HCT116 (cell line): ENCODE results near the gene CNKSR3.

Source experiments
- EZH2phosphoT487 ChIP-seq: fragments of 200-600 bp; IDR thresholded peaks from 2 replicates; pipeline ENCODE4 v1.6.1; 2018; ENCODE audit warnings: antibody characterized with exemption, borderline replicate concordance
- TF ChIP-seq, protein P1 (sequence below), 3 experiments: fragments of 200-600 bp in 1 of 3; sonication (generic) in 1 of 3; IDR thresholded peaks in 2 of 3; conservative IDR thresholded peaks in 1 of 3; 2 replicates each; pipeline ENCODE4 v1.5.1; 2012 to 2017; ENCODE audit warnings: low read depth in 2 of 3, low read length in 2 of 3, antibody characterized with exemption in 1 of 3, borderline replicate concordance in 1 of 3, control low read depth in 1 of 3, mild to moderate bottlenecking in 1 of 3, mixed read lengths in 1 of 3, mixed run types in 1 of 3, moderate library complexity in 1 of 3; ENCODE audit not compliant: insufficient read depth in 1 of 3

DNA sequence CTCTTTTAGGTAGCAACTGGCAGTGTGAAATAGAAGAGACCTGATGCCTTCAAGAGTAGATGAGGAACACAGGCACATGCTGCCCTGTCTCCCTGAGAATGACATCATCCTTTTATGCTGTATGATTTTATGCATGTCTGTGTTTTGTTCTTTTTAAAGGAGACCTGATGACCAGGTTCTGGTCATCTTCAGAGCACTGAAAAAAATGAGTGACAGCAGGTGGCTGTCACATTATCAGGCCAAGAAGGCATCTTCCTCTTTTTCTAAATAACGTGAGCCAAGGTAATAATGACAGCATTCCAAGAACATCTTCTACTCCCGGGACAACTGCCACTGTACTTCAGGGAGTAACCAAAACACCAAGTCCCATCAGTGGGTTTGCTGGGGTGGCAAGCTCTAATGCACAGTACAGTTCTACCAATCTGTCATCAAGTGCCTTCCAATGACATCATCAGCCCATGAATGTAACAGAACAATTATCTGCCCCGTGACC is 28.9 kb downstream of the CNKSR3 start:
- TF ChIP-seq, protein P1, sequence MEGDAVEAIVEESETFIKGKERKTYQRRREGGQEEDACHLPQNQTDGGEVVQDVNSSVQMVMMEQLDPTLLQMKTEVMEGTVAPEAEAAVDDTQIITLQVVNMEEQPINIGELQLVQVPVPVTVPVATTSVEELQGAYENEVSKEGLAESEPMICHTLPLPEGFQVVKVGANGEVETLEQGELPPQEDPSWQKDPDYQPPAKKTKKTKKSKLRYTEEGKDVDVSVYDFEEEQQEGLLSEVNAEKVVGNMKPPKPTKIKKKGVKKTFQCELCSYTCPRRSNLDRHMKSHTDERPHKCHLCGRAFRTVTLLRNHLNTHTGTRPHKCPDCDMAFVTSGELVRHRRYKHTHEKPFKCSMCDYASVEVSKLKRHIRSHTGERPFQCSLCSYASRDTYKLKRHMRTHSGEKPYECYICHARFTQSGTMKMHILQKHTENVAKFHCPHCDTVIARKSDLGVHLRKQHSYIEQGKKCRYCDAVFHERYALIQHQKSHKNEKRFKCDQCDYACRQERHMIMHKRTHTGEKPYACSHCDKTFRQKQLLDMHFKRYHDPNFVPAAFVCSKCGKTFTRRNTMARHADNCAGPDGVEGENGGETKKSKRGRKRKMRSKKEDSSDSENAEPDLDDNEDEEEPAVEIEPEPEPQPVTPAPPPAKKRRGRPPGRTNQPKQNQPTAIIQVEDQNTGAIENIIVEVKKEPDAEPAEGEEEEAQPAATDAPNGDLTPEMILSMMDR (IDR thresholded peaks at IDR 0.05 in 2 of 3, conservative IDR thresholded peaks at IDR 0.05 in 1 of 3; ENCODE audit: borderline replicate concordance in 1 of 3, insufficient read depth in 1 of 3, low read depth in 2 of 3, low read length in 2 of 3): no peak
- no peak for TF ChIP-seq EZH2phosphoT487
